HG03457 (cell line): ENCODE results near the gene CDC26.
A peak's percentile ranks its signal among the peaks of the same experiment; 100 is the strongest.
"Not testable (repeated sequence)": the region's sequence is repeated elsewhere in the genome, so short reads cannot be mapped to it uniquely, and the experiment has no call there.

Experiments
- ATAC-seq: cut with Tn5 transposase; IDR thresholded peaks from one replicate; pipeline ENCODE4 v1.9.1; 2021; ENCODE audit warnings: moderate number of reproducible peaks; ENCODE audit not compliant: unreplicated experiment

The CDC26 gene

DNA sequence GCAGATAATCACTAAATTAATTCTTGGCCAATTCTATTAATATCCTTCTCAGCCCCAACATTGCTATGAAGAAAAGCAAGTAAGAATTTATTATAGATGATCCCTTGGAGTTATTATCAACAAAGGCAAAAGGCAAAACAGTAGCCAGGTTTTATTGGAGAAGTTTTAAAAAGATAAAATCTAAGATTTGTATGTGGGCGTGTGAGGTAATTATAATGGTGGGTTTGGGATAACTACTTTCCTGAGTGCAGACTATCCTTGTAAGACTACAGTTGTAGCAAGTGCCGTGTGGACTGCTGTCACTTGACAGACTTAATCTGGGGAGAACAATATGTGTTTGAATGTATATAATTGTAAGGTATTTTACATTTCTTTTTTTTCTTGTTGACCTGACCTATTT is 30.8 kb downstream of the CDC26 start:
- ATAC-seq = no peak

DNA sequence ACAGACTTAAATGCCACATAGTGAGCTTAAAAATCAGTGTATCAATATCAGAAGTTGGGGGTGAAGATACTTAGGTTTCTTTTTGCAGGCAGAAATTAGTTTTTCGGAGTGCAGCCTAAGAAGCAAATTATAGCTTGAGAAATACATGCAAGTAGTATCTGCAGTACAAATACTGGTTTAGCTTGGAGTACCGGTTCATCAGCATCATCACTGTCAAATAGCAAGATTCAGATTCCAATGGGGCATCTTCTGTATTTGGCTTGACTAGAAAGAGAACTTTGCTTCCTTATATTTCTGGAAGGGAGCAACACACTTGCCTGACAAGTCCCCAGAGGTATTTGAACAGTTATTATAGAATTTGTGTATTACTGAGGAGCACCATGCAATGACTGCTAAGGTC is 34.2 kb downstream of the CDC26 start:
- no peak for ATAC-seq

DNA sequence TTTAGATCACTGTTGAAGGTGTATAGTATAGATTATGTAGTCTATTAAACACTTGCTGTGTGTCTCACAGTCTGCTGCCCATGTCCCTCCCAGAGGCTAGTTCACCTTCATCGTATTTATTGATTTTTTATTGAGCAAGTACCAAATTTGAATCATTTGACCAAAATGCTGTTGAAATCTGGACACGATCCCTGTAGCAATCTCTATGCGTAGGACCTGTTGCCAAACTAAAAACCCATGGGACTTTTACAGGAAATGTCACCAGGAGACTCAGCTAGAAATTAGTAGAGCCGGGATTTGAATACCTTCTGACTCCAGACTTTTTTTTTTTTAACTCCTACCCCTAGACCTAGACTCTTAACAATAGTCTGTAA is 36.5 kb downstream of the CDC26 start:
- ATAC-seq = no peak

DNA sequence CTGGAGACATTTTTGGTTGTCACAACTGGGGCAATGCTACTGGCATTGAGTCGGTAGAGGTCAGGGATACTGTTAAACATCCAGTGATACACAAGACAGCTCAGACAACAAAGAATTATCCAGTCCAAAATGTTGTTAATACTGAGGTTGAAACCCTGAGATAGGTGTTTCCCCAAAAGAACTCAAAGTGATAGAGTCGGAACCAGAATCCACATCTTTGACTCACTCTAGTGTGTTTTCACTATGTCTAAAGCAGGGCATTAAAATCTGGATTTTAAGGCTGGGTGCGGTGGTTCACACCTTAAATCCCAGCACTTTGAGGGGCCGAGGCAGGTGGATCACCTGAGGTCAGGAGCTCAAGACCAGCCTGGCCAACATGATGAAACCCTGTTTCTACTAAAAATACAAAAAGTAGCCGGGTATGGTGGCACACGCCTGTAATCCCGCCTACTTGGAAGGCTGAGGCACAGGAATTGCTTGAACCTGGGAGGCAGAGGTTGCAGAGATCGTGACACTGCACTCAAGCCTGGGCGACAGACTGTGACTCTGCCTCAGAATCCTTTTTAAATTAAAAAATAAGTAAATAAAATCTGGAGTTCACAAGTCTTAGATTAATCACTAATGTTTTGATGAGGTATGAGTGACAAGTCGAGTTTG is 37.0 kb downstream of the CDC26 start:
- ATAC-seq = no peak

DNA sequence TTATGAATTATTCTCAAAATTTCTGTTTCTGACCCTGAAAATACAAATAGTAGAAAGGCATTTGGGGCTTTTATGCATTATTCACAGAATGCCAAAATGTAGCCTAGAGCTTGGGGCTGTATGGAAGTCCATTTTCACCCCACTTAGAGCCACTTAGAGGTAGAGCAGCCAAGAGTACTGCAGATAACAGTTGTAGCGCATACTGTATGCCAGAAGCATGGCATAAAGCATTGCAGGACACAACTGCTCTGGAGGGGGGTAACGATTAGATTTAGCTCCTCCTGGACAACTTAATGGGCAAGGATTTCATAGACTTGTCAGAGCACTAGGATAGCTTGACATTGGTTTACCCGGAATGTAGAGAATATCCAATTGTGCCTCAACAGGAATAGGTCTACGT is 38.3 kb downstream of the CDC26 start:
- no peak for ATAC-seq

DNA sequence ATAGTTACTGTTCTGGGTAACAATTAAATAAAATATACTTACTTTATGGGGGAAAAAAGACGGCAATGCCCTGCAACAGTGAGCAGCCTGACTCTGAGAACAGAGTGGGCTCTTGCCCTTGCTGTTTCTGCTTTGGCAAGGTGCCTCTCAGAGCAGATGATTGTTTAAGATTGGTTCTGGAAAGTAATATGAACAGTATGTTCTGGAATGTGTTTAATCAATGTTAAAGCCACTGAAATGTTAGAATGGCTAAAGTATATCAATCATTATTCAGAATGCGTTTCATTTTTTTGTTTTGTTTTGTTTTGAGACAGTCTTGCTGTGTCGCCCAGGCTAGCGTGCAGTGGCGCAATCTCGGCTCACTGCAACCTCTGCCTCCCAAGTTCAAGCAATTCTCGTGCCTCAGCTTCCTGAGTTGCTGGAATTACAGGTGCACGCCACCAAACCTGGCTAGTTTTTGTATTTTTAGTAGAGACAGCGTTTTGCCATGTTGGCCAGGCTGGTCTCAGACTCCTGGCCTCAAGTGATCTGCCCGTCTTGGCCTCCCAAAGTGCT is 39.6 kb downstream of the CDC26 start:
- ATAC-seq = not testable (repeated sequence)

DNA sequence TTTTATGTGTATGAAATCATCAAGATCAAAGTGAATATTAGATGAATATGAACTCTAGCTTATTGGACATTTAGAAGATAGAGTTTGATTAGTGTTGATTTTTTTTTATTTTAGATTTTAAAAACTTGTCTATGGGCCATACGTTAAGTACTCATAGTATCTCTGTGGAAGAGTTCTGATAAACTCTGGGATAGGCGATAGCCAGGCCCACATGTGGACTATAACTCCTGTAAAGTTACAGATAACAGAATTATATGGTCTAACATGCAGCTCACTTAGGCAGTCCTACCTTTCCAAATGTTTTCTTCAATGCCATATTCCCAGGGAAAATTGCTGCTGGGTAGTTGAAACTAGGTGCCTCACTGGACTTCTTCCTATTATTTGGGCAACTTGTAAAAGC is 43.7 kb downstream of the CDC26 start:
- ATAC-seq = no peak

DNA sequence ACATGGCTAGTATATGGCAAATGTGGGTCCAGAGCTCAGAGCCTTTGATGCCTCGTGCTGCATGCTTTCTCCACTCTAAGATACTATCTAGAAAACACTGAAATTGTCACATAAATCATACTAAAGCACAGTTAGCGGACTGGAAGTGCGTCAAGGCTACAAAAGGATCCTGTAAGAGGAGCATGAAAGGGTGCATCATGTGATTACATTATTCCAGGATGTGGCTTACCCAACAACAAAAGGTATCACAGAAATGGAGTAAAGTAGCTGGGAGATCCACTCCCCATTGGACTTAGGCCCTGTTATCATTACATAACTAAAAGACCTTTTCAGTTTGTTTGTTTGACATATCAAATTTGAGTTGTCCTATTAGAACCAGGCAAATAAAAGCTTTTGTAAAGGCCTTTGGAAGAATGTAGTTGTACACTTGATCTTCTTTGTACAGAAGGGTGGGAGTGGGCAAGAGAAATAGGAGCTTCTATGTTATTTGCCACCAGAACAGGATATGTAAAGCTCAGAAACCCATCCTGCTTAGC is 47.2 kb downstream of the CDC26 start:
- ATAC-seq = no peak

DNA sequence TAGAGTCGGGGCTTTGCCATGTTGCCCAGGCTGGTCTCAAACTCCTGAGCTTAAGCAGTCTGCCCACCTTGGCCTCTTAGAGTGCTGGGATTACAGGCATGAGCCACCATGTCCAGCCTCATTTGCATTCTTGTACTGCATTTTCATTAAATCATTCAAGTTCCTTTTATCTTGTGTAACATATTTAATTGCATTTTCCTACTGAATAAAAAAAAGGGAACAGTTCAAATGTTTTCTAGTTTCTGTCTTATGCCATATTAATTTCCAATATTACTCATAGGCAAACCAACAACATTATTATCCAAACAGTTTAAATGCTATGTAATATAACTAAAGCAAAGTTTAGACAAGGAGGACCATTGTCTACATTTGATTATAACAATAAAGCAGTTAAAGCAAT is 47.9 kb downstream of the CDC26 start:
- ATAC-seq = no peak

DNA sequence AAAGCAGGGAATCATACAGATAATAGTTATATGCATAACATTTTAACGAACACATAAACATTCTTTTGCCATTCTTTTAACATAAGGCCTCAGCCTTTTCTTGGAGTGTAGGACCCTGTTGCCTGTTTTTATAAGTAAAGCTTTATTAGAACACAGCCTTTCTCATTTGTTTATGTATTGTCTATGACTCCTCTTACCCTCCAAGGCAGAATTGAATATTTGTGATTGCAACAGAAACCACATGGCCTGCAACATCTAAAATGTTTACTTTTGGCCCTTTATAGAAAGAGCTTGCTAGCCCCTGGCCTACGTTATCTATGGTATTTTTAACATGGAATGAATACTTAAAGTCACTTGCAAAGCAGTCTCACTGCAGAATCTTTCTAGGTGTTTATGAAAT is 51.4 kb downstream of the CDC26 start:
- ATAC-seq = no peak

DNA sequence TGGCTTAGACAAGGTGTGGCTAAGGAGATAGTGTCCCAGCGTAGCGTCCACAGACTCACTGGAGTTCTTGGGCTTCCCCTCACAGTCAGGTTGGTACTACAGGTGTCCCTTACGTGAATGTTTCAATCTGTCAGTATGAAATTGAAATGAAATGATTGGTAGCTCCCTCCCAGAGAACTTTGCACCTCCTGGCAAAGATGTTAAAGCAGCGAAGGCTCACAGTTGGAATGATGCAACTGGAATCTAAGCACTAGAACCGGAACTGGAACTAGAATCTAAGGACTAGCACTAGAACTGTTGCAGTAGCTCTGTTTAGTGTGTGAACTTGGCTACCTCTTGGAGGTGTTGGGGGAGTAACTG is 52.9 kb downstream of the CDC26 start:
- no peak for ATAC-seq

DNA sequence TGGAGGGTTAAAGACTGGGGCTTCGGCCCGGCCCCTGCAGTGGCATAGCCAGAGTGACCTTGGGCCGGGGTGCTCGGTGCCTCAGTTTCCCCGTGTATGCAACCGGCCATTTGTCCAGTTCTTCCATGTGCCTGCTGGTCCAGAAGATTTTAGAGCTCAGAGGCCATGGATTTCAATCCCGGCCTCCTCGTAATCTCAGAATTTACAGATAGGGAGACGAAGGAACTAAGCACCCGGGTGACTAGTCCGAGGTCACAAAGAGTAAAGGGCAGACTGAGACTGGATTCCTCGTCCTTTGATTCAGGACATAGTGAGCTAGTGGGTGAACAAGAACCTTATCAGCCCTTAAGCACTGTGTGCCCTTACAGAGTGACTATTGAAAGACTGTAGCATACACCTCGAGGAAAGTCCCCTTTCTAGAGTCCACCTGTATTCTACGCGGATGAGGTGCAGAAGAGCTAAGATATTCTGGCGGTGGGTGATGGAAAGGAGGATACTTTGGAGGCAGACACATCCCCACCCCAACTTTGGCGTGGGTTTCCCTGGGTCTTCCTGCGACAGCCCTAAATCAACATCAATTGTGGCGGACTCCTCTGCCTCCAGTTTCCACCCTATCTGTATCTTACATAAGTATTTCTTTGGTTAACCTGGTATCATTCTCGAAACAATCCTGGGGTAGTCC is 53.4 kb downstream of the CDC26 start:
- no peak for ATAC-seq

DNA sequence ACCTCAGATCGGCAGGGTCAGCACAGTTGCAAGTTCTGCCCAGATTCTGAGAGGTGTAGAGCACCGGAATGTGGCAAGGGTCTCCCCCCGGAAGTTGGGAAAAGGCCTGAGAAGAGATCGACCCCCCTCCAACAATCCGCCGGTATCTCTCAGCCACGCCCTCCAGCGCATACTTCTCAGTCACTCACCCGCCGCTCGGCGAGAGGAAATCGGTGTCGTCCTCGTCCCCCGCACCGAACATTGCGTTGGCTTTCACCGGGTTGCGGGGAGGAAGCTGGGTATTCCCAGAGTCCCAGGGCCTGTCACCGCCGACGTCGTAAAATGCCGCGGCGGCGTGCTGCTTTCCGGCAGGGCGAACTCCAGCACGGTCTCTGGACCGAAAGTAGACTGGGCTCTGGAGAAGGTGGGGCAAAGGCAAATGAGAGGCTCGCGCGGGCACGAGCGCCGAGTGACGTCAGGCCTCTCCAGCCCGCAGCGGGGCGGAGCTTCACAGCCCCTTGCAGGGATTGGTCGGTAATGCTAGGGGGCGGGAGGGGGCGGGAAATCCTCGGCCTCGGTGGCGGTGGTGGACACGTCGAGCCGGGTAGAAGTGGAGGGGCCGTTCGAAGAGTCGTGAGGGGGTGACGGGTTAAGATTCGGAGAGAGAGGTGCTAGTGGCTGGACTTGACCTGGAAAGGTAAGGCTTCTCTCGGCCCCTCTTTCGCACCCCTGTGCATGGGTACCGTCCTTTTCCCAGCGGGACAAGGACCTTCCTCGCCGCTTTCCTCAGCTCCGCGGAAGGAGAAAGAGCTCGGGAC is 54.2 kb downstream of the CDC26 start, which contains the start of the genes FKBP15 and SLC31A1:
TSS of gene FKBP15 (minus strand) at position 275 of the 797 bp plus-strand sequence. CDS start at position 241, 34 bp downstream.
TSS of gene SLC31A1 (plus strand) at position 542 of the 797 bp plus-strand sequence. CDS start 34,605 bp downstream, outside the sequence.
- peak; percentile 70 for ATAC-seq

DNA sequence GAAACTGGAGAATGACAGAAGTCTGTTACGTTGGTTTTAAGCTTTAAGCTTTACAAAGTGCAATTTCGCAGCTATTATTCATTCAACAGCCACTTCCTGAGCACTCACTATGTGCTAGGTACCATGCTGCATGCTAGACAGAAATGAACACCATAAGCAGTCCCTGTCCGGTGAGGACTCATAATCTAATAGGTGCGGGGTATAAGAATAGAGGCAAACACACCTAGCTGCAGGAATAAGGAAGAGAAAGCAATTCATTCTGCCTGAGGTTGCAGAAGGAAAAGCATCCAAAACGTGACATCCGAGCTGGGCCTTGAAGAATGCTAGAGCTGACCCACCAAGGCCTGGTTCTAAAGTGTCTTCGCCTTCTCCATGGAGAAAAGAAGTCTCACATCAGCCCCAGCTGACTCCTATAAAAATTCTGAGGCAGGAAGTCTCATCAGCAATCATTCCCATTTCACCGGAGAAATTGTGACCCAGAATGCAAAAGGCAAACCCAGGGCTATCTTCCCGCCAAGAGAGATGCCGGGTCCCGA is 54.8 kb downstream of the CDC26 start:
- no peak for ATAC-seq

DNA sequence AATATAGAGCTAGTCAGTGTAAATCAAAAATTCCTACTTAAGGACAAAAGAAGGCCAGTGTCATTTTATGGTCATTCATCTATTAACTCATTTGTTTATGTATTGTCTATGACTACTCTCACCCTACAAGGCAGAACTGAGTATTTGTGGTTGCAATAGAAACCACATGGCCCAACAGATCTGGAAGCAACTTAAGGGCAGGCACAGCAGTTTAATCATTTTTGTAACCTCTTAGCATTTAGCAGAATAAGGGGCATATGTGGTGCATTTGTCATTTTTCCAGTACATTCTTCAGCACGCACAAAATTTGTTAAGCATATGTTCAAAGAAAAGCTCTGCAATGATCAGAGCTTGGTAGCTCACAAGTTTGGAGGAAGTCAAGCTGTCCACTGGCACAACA is 55.4 kb downstream of the CDC26 start:
- ATAC-seq = peak; percentile 53

DNA sequence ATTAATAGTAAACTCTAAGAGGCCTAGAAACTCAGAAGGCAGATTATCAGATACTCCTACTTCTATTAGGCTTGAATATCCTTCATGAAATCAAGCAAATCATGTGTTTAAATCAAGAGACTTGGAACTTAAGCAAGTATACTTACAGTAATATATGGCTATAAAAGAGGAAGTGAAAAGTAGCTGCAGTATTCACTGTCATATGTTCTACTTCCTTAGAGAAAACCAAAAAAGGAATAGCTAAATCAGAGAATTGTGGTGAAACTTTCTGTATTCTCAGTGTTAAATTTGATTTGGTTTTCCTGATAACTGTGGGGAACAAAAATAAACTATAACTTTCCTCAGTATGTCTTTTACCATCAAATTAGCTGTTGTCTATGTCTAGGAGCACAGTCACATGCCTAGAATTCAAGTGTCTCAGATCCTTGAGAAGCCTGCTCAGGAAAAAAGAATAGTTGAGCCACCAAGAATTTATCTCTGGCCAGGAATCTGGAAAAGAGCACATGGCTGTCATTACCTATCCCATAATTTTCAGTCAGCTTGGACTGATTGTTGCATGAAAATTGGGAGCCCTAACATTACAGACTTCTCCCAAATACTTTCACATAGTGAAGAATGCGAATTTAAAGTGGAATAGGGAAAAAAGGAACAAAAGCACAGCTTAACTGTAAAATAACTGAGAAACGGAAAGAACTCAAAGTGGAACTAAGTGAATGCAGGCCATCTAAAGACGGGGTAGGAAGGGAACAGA is 56.0 kb downstream of the CDC26 start:
- peak; percentile 33 for ATAC-seq
